SK-N-SH treated with all-trans-retinoic acid at 6 μM for 48 hours (cell line): ENCODE data around the gene SCFD2.

ENCODE experiments used
- ATAC-seq: fragments of 200-7000 bp; cut with Tn5 transposase; 3 replicates; pipeline ENCODE4 v1.9.1; 2020; ENCODE audit warnings: mild to moderate bottlenecking, moderate library complexity
- ARNTL ChIP-seq: fragments of 450-650 bp; formaldehyde crosslinking; IDR thresholded peaks from 2 replicates; pipeline ENCODE4 v1.5.0; 2020; ENCODE audit warnings: low read depth, mild to moderate bottlenecking, moderate library complexity, borderline replicate concordance
- BACH2 ChIP-seq: fragments of 250-450 bp; sonication (Bioruptor Pico); IDR thresholded peaks from 2 replicates; pipeline ENCODE4 v1.9.0; 2021; ENCODE audit warnings: mild to moderate bottlenecking, borderline replicate concordance
- CREB5 ChIP-seq: fragments of 250-450 bp; sonication (Bioruptor Pico); IDR thresholded peaks from 2 replicates; pipeline ENCODE4 v1.5.1; 2020; ENCODE audit warnings: low read depth, mild to moderate bottlenecking, moderate library complexity
- CSDC2 ChIP-seq: fragments of 250-450 bp; sonication (Bioruptor Pico); IDR thresholded peaks from 2 replicates; pipeline ENCODE4 v1.5.0; 2020; ENCODE audit warnings: mild to moderate bottlenecking, moderate library complexity
- ESRRG ChIP-seq: fragments of 250-450 bp; sonication (Bioruptor Pico); IDR thresholded peaks from 2 replicates; pipeline ENCODE4 v1.6.1; 2021; ENCODE audit warnings: mild to moderate bottlenecking
- GLIS3 ChIP-seq: fragments of 250-450 bp; sonication (Bioruptor Pico); IDR thresholded peaks from 2 replicates; pipeline ENCODE4 v1.5.0; 2020; ENCODE audit warnings: mild to moderate bottlenecking, moderate library complexity
- ISL1 ChIP-seq: fragments of 250-450 bp; sonication (Bioruptor Pico); IDR thresholded peaks from 2 replicates; pipeline ENCODE4 v2.1.2; 2022; ENCODE audit warnings: mild to moderate bottlenecking, moderate library complexity
- OSR1 ChIP-seq: fragments of 250-450 bp; sonication (Bioruptor Pico); IDR thresholded peaks from 2 replicates; pipeline ENCODE4 v1.8.0; 2022; ENCODE audit warnings: moderate library complexity, mild to moderate bottlenecking, inconsistent platforms
- PATZ1 ChIP-seq: fragments of 250-450 bp; sonication (Bioruptor Pico); IDR thresholded peaks from 2 replicates; pipeline ENCODE4 v1.8.0; 2020; ENCODE audit warnings: mild to moderate bottlenecking, moderate library complexity, borderline replicate concordance
- POU6F1 ChIP-seq: fragments of 250-450 bp; sonication (Bioruptor Pico); IDR thresholded peaks from 2 replicates; pipeline ENCODE4 v1.8.0; 2021; ENCODE audit warnings: low read depth, mild to moderate bottlenecking, moderate library complexity, borderline replicate concordance
- PPARA ChIP-seq: fragments of 250-450 bp; sonication (Bioruptor Pico); IDR thresholded peaks from 2 replicates; pipeline ENCODE4 v1.5.0; 2020; ENCODE audit warnings: mild to moderate bottlenecking, borderline replicate concordance
- TOX ChIP-seq: fragments of 250-450 bp; sonication (Bioruptor Pico); IDR thresholded peaks from 2 replicates; pipeline ENCODE4 v1.8.0; 2021; ENCODE audit warnings: mild to moderate bottlenecking, moderate library complexity, borderline replicate concordance
- ZC3H10 ChIP-seq: fragments of 250-450 bp; sonication (Bioruptor Pico); IDR thresholded peaks from 2 replicates; pipeline ENCODE4 v1.5.1; 2021; ENCODE audit warnings: mild to moderate bottlenecking, moderate library complexity
- ZFP3 ChIP-seq: fragments of 250-450 bp; sonication (Bioruptor Pico); IDR thresholded peaks from 2 replicates; pipeline ENCODE4 v1.5.0; 2020; ENCODE audit warnings: mild to moderate bottlenecking, moderate library complexity
- ZNF565 ChIP-seq: fragments of 450-650 bp; formaldehyde crosslinking; conservative IDR thresholded peaks from 2 replicates; pipeline ENCODE4 v1.5.0; 2020; ENCODE audit warnings: low read depth, mild to moderate bottlenecking, moderate library complexity
- ZNF8 ChIP-seq: fragments of 450-650 bp; formaldehyde crosslinking; IDR thresholded peaks from 2 replicates; pipeline ENCODE4 v1.5.0; 2020; ENCODE audit warnings: mild to moderate bottlenecking, moderate library complexity
- TF ChIP-seq, protein P1 (sequence below): fragments of 250-450 bp; sonication (Bioruptor Pico); IDR thresholded peaks from 2 replicates; pipeline ENCODE4 v1.5.1; 2021; ENCODE audit warnings: mild to moderate bottlenecking, moderate library complexity
- TF ChIP-seq, protein P2 (sequence below): fragments of 250-450 bp; sonication (Bioruptor Pico); IDR thresholded peaks from 2 replicates; pipeline ENCODE4 v1.5.0; 2020; ENCODE audit warnings: mild to moderate bottlenecking, moderate library complexity

The SCFD2 gene

GRCh38 chr4:53234111-53234510 is 131.8 kb downstream of the SCFD2 start:
- no peak for ATAC-seq

GRCh38 chr4:53233114-53233795 is 132.6 kb downstream of the SCFD2 start:
- ATAC-seq, result no peak
- TF ChIP-seq CREB5 (no peak), PATZ1 (CRISPR knock-in tag) (no peak), CSDC2 (no peak), OSR1 (CRISPR knock-in tag) (no peak), ZNF565 (CRISPR knock-in tag) (no peak), POU6F1 (CRISPR knock-in tag) (no peak), BACH2 (CRISPR knock-in tag) (no peak), ARNTL (CRISPR knock-in tag) (no peak), ISL1 (no peak), ZNF8 (CRISPR knock-in tag) (no peak), GLIS3 (CRISPR knock-in tag) (no peak), ZC3H10 (CRISPR knock-in tag) (no peak), PPARA (CRISPR knock-in tag) (no peak), ESRRG (CRISPR knock-in tag) (no peak)
- TF ChIP-seq, protein P1, sequence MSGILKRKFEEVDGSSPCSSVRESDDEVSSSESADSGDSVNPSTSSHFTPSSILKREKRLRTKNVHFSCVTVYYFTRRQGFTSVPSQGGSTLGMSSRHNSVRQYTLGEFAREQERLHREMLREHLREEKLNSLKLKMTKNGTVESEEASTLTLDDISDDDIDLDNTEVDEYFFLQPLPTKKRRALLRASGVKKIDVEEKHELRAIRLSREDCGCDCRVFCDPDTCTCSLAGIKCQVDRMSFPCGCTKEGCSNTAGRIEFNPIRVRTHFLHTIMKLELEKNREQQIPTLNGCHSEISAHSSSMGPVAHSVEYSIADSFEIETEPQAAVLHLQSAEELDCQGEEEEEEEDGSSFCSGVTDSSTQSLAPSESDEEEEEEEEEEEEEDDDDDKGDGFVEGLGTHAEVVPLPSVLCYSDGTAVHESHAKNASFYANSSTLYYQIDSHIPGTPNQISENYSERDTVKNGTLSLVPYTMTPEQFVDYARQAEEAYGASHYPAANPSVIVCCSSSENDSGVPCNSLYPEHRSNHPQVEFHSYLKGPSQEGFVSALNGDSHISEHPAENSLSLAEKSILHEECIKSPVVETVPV (CRISPR knock-in tag), result no peak
- TF ChIP-seq, protein P2, sequence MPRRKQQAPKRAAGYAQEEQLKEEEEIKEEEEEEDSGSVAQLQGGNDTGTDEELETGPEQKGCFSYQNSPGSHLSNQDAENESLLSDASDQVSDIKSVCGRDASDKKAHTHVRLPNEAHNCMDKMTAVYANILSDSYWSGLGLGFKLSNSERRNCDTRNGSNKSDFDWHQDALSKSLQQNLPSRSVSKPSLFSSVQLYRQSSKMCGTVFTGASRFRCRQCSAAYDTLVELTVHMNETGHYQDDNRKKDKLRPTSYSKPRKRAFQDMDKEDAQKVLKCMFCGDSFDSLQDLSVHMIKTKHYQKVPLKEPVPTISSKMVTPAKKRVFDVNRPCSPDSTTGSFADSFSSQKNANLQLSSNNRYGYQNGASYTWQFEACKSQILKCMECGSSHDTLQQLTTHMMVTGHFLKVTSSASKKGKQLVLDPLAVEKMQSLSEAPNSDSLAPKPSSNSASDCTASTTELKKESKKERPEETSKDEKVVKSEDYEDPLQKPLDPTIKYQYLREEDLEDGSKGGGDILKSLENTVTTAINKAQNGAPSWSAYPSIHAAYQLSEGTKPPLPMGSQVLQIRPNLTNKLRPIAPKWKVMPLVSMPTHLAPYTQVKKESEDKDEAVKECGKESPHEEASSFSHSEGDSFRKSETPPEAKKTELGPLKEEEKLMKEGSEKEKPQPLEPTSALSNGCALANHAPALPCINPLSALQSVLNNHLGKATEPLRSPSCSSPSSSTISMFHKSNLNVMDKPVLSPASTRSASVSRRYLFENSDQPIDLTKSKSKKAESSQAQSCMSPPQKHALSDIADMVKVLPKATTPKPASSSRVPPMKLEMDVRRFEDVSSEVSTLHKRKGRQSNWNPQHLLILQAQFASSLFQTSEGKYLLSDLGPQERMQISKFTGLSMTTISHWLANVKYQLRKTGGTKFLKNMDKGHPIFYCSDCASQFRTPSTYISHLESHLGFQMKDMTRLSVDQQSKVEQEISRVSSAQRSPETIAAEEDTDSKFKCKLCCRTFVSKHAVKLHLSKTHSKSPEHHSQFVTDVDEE, result no peak

More at GRCh38 chr4:53234111-53234510, 131.8 kb downstream of the SCFD2 start:
- TF ChIP-seq PATZ1 (CRISPR knock-in tag) (no peak), CSDC2 (no peak), ZNF8 (CRISPR knock-in tag) (no peak), ZFP3 (no peak), OSR1 (CRISPR knock-in tag) (no peak), POU6F1 (CRISPR knock-in tag) (no peak), TOX (CRISPR knock-in tag) (no peak), ZNF565 (CRISPR knock-in tag) (no peak)
- TF ChIP-seq, all 23 proteins: peak for 0
